HG02623 (cell line): ENCODE measurements around the gene MACROD2.
"Not testable (repeated sequence)": the region's sequence is repeated elsewhere in the genome, so short reads cannot be mapped to it uniquely, and the experiment has no call there.

Experiments
- ATAC-seq: cut with Tn5 transposase; IDR thresholded peaks from one replicate; pipeline ENCODE4 v1.9.1; 2021; ENCODE audit warnings: moderate library complexity; ENCODE audit not compliant: unreplicated experiment

MACROD2 gene

GRCh38 chr20:14963262-14963663, 967.9 kb downstream of the MACROD2 start:
- ATAC-seq, result no peak

- no peak for ATAC-seq
Measured at GRCh38 chr20:14966203-14966602, 970.9 kb downstream of the MACROD2 start.

DNA sequence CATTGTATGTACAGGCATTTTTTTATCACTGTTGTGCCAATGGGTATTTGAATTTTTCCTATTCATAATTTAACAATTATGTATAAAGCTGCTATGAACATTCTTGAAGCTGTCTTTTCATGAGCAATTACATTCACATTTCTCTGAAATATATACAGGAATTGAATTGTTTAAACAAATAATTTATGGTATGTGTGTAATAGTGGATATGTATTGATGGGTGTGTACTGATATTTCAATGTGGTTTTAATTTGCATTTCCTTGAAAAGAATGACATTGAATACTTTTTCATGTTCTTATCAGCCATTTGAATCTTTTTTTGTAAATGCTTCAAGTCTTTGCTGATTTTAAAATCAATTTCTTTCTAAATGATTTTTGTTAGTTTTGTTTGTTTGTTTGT, 971.5 kb downstream of the MACROD2 start:
- ATAC-seq, result no peak

GRCh38 chr20:14972256-14972655, 976.9 kb downstream of the MACROD2 start:
- no peak for ATAC-seq

DNA sequence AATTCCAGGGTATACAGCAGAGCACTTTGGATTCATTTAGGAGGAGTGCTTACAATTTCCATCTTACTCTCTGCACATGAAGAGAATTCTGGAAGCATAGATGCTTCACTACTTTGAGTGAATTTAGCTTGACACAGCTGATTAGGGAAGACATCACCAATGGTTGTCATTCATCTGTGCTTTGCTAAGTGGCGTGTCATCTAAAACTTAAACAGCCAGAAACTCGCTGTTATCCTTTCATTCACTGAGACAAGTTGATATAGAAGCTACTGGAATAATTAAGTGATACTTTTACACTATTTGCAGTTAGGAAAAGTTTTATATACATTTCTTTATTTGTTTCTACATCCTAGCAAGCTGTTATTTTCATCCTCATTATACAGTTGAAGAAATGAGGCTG, 977.4 kb downstream of the MACROD2 start:
- ATAC-seq, result no peak

GRCh38 chr20:14979453-14979986, 984.2 kb downstream of the MACROD2 start:
- ATAC-seq, result no peak

DNA sequence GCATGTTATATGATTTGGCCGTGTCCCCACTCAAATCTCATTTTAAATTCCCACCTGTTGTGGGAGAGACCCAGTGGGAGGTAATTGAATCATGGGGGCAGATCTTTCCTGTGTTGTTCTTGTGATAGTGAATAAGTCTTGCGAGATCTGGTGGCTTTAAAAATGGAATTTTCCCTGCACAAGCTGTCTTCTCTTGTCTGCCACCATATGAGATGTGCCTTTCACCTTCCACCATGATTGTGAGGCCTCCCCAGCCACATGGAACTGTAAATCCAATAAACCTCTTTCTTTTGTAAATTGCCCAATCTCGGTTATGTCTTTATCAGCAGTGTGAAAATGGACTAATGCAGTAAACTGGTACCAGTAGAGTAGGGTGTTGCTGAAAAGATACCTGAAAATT, 986.2 kb downstream of the MACROD2 start:
- not testable (repeated sequence) for ATAC-seq

DNA sequence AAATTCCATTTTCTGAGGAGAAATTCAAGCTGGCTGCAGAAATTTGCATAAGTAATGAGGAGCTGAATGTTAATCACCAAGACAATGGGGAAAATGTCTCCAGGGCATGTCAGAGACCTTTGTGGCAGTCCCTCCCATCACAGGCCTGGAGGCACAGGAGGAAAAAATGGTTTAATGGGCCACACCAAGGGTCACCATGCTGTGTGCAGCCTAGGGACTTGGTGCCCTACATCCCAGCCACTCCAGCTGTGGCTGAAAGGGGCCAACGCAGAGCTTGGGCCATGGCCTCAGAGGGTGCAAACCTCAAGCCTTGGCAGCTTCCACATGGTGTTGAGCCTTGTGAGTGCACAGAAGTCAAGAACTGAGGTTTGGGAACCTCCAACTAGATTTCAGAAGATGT, 987.0 kb downstream of the MACROD2 start:
- not testable (repeated sequence) for ATAC-seq

GRCh38 chr20:14984305-14984704, 989.0 kb downstream of the MACROD2 start:
- ATAC-seq, result no peak

- no peak for ATAC-seq
Measured at GRCh38 chr20:14984768-14985622, 989.7 kb downstream of the MACROD2 start.

- ATAC-seq, result no peak
Measured at GRCh38 chr20:14986026-14986655, 990.8 kb downstream of the MACROD2 start.

DNA sequence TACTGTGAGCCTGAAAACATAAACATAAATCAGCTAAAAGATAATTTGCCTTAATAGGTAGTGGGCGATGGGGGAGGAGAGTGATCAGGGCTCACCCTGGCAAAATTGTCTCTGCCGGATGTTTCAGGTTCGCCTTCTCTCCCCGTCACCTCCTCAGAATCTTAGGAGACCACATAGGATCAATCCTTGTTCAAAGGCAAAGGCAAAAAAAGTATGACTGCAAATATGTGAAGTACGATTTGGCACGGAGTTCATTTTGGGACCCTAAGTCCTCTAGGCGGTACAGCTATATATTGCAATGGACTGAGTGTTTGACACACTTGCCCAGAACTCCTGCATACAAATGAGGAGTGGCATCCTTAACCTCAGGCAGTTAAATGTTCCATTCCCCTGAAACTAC, 991.3 kb downstream of the MACROD2 start:
- ATAC-seq, result no peak

- ATAC-seq, result no peak
Measured at GRCh38 chr20:14989535-14990290, 994.4 kb downstream of the MACROD2 start.

GRCh38 chr20:14991023-14991422, 995.7 kb downstream of the MACROD2 start:
- ATAC-seq, result no peak

DNA sequence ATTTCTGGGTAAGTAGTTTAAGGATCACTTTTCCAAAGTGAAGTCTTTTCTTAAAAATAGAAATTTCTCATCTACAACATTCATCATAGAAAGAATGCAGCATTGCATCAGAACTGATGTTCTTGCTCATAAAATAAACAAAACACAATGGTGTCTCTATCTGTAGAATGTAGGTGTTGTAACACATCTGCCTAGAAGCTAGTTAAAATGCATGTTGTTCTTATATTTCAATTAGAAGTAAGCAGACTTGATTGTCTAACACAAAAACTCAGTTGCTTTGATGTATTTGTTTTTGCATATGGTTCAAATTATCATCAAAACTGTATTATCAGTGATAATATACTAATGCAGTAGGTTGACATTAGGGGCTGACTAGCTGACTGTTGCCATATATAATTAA, 996.8 kb downstream of the MACROD2 start:
- no peak for ATAC-seq

DNA sequence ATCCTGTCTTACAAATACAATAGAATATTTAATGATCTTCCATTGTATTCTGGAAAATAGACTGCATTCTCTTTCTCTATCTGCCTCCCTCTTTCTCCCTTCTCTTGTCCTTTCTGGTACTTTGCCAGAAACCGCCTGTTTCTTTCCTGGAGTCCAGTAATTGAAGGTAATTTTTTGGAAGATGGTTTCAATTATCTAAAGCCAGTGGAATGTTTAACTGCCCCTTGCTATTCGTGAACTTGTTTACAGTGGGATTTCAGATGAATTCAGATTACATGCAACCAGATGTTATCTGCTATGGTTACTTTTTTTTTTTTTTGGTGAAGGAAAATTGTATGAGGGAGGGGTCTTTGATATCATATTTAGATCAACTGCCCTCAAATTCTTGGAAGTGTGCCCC, 997.6 kb downstream of the MACROD2 start:
- no peak for ATAC-seq

DNA sequence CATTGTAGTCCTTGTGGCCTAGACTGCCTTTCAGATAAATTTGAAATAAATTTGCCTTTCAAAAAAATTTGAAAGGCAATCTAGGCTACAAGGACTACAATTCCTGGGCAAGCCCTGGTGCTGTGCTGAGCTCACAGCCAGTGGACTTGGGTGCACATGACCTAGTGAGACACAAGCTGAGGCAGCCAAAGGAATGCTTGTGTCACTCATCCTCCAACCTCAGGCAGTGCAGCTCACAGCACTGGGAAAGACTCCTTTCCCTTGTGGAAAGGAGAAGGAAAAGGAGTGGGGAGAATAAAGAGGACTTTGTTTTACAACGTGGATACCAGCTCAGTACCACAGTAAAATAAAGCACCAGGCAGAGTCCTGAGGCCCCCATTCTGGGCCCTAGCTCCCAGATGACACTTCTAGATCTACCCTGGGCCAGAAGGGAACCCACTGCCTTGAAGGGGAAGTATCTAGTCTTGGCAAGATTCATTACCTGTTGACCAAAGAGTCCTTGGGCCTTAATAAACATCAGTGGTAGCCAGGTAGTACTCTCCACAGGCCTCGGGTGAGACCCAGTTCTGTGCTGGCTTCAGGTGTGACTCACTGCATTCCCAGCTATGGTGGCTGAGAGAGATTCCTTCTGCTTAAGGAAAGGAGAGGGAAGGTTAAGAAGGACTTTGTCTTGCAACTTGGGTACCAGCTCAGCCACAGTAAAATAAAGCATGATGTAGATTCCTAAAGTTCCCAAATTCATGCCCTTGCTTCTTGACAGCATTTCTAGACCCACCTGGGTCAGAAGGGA, 1001.8 kb downstream of the MACROD2 start:
- ATAC-seq, result no peak

DNA sequence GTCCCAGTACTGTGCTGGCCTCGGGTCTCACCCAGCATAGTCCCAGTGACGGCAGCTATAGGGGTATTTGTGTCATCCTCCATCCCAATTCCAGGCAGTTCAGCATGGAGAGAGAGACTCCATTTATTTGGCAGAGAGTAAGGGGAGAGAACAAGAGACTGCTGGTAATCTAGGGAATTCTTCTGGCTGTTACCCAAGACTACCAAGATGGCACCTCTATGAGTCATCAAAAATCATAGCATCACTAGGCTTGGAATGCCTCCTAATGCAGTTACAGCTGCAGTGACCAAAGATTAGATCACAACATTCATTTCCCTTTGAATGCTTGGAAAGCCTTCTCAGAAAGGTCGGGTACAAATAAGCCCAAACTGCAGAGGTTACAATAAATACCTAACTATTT, 1002.5 kb downstream of the MACROD2 start:
- no peak for ATAC-seq

DNA sequence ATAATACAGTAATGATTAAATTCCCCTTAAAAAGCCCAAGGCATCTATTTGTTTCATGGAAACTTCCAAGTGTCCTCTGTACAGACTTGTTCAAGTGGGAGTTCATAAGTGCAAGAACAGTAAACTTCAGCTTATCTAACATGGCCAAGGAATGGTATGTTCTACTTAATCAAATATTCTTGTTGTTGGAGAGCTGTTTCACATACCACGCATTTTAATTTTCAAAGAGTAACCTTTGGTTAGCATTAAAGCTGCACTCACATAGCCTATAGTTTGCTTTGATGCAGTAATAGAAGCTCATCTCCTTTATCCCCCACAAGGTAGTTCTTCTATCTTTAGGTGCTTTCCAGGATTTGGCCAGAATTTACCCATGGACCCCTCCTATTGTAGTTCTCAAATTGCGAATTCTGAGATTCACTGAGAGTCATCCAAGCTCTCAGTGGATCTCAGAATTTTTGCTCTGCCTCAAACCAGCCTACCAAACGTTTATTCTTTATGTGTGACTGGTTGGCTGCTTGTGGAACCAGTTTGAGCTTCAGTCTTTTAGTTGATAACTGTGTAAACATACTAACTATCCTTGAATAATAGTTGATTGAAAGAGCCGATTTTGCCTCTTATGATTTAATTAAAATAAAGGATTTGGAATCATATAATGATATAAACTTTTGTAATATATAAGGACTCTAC, 1010.1 kb downstream of the MACROD2 start:
- no peak for ATAC-seq

DNA sequence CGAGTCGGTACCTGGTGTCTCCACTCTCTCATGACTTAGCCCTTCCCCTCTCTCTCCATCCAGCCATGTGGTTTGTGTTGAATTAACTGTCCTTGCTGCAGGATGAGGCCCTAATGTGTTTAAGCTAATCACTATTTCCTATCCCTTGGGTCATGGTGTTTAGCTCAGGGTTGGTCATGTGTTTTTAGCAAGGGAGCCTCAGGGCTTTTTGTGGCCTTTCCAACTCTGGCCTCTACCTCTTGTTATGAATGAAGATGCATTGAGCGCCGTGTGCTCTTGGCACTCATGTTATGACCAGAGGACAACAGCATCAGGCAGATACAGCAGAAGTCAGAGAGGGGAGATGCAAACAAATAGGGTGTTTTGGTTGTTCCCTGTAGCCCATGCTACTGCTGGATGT, 1016.3 kb downstream of the MACROD2 start:
- no peak for ATAC-seq
